Activated CD4-positive, alpha-beta memory T cell treated with anti-CD3 and anti-CD28 coated beads for 36 hours (primary cell): ENCODE results near the gene LYSET. TPM values are rescaled to one million over a fixed set of nuclear protein-coding genes. Genes with fewer than 3 reads are reported as not detected.
A peak's percentile ranks its signal among the peaks of the same experiment; 100 is the strongest.
"Not testable (repeated sequence)": the region's sequence is repeated elsewhere in the genome, so short reads cannot be mapped to it uniquely, and the experiment has no call there.

Source experiments
- CTCF ChIA-PET: fragments of 350-600 bp; sonication (Branson Sonifier 250); formaldehyde crosslinking; loops from one replicate; lab custom pipeline; 2021; ENCODE audit warnings: antibody characterized with exemption, inconsistent platforms; lab: Charles Lee
- POLR2A ChIA-PET: fragments of 350-600 bp; sonication (Branson Sonifier 250); formaldehyde crosslinking; loops from one replicate; lab custom pipeline; 2021; ENCODE audit warnings: antibody characterized with exemption; lab: Charles Lee
- DNase-seq: peaks from one replicate; pipeline ENCODE4 v3.0.0-alpha.2; 2020
- H3K27ac Mint-ChIP-seq: one replicate; pipeline ENCODE4 v1.8.0; 2021; ENCODE audit warnings: mixed read lengths
- H3K27me3 Mint-ChIP-seq: one replicate; pipeline ENCODE4 v1.8.0; 2021; ENCODE audit warnings: mixed read lengths
- H3K36me3 Mint-ChIP-seq: one replicate; pipeline ENCODE4 v1.8.0; 2021; ENCODE audit warnings: mixed read lengths
- H3K4me1 Mint-ChIP-seq: one replicate; pipeline ENCODE4 v1.8.0; 2021; ENCODE audit warnings: low read depth, mixed read lengths
- H3K4me3 Mint-ChIP-seq: one replicate; pipeline ENCODE4 v1.8.0; 2021; ENCODE audit warnings: mild to moderate bottlenecking, mixed read lengths
- H3K9me3 Mint-ChIP-seq: one replicate; pipeline ENCODE4 v1.8.0; 2021; ENCODE audit warnings: mixed read lengths
- intact Hi-C: fragments of 100-400 bp; cut with micrococcal nuclease; formaldehyde crosslinking; loops from one replicate; pipeline ENCODE4 v1.15.1; 2023
- total RNA-seq, 2 experiments: library from RNA; stranded (reverse); gene quantifications; one replicate each; pipeline ENCODE4 v1.2.3, GENCODE V29; 2021

The LYSET gene
- total RNA-seq, 2 experiments from 2014 or later = 12.0 to 12.4 TPM

GRCh38 chr14:93171376-93171775 is 13.7 kb upstream of the LYSET start:
- Mint-ChIP-seq H3K4me1 (no peaks in the 10 kb centered on the region), H3K27me3 (no peaks in the 10 kb centered on the region), H3K27ac (no peak overlapping the region), H3K36me3 (no peaks in the 10 kb centered on the region), H3K9me3 (no peaks in the 10 kb centered on the region), H3K4me3 (no peak overlapping the region)
- CTCF ChIA-PET = no interaction called here
- intact Hi-C loops = no loop called here
- POLR2A ChIA-PET = no interaction called here
- DNase-seq = no peak

- DNase-seq = peak; percentile 43
- POLR2A ChIA-PET = interaction anchor here (1.2 kb wide), 1 partner anchor 11 kb away, joined by 4 read pairs; the partner anchor contains the start of genes LYSET and MOAP1
- H3K4me3 Mint-ChIP-seq = no peak overlapping the region
- no peaks in the 10 kb centered on the region for H3K27me3 Mint-ChIP-seq
- no peak overlapping the region for H3K27ac Mint-ChIP-seq
- CTCF ChIA-PET = interaction anchor here (0.8 to 2.9 kb wide), 2 partner anchors 61 to 222 kb away, joined by 3 to 18 read pairs; no protein-coding TSS in a partner anchor
- intact Hi-C loops = no loop called here
- H3K36me3 Mint-ChIP-seq = no peaks in the 10 kb centered on the region
- no peaks in the 10 kb centered on the region for H3K4me1 Mint-ChIP-seq
- H3K9me3 Mint-ChIP-seq = no peaks in the 10 kb centered on the region
These were observed 11.1 kb upstream of the LYSET start for GRCh38 chr14:93173943-93174395.

DNA sequence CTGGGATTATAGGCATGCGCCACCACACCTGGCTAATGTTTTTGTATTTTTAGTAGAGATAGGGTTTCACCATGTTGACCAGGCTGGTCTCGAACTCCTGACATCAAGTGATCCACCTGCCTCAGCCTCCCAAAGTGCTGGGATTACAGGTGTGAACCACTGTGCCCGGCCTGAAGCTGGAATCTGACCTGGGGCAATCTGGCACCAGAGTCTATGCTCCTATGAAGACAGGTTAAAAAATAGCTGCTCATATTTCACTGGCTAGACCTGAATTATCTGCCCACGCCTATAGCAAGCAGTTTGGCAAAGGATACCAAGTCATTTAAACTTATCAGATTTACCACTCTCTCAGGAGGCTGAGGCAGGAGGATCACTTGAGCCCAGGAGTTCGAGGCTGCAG is 10.4 kb upstream of the LYSET start:
- CTCF ChIA-PET = interaction anchor here (0.8 to 2.9 kb wide), 3 partner anchors 35 to 223 kb away, joined by 3 to 18 read pairs (median 3); no protein-coding TSS in a partner anchor
- H3K36me3 Mint-ChIP-seq, intact Hi-C loops, H3K4me1 Mint-ChIP-seq, H3K4me3 Mint-ChIP-seq, H3K9me3 Mint-ChIP-seq, DNase-seq, H3K27ac Mint-ChIP-seq, H3K27me3 Mint-ChIP-seq, POLR2A ChIA-PET: not testable (repeated sequence)

GRCh38 chr14:93175492-93175891 is 9.6 kb upstream of the LYSET start:
- no peaks in the 10 kb centered on the region for H3K4me1 Mint-ChIP-seq
- DNase-seq = no peak
- H3K27me3 Mint-ChIP-seq = no peaks in the 10 kb centered on the region
- no peak overlapping the region for H3K27ac Mint-ChIP-seq
- POLR2A ChIA-PET = no interaction called here
- intact Hi-C loops = no loop called here
- H3K36me3 Mint-ChIP-seq = no peaks in the 10 kb centered on the region
- H3K4me3 Mint-ChIP-seq = no peak overlapping the region
- no peaks in the 10 kb centered on the region for H3K9me3 Mint-ChIP-seq
- CTCF ChIA-PET = interaction anchor here (0.9 to 2.9 kb wide), 5 partner anchors 9 to 63 kb away, joined by 3 to 18 read pairs (median 3); partner anchors contain the start of genes LYSET and MOAP1

DNA sequence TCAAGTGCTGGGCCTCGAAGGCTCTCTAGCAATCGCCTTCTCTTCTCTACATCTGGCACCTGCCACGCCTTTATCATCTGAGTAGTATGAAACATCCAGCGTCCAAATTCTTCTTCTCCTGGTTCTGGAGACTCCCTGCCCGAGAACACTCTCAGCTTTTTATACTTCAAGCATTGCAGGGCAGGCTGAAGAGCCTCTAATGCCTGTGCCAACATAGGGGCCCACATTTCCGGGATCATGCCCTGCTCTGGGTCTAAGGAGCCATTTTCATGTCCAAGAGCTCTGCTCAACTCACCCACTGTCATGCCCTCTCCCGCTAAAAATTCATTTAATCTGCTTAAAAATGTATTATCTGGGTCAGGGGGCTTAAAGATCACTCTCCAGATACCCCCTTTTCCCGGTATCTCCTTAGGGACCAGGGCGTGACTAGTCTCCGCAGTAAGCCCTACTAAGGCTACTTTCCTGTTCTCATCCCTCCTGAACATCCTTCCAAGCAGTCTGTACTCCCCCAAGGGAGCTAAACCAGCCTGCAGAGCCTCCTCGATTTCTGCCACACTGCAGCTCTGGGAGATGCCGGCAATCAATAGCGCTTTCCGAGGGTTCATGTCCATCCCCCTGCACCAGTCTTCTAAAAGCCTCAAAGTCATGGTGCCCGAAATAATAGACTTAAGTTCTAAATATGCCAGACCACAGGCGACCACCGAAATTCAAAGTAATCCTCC is 1.4 kb upstream of the LYSET start:
- Mint-ChIP-seq H3K27ac (peak overlapping the region; percentile 78), H3K4me1 (peaks cover 41% of the 10 kb centered on the region), H3K9me3 (no peaks in the 10 kb centered on the region), H3K27me3 (no peaks in the 10 kb centered on the region), H3K36me3 (peaks cover 18% of the 10 kb centered on the region), H3K4me3 (peak overlapping the region; percentile 87)
- DNase-seq = no peak
- CTCF ChIA-PET = interaction anchor here (0.5 to 3.2 kb wide), 6 partner anchors 14 to 849 kb away, joined by 3 to 28 read pairs (median 6); partner anchors contain the start of genes GON7 and UBR7
- POLR2A ChIA-PET = interaction anchor here (1.5 to 3.6 kb wide), 4 partner anchors 23 to 70 kb away, joined by 4 to 34 read pairs (median 11); partner anchors contain the start of genes GON7, ITPK1 and UBR7
- intact Hi-C loops = loop anchor here (1.0 kb wide), 2 partner anchors 24 to 68 kb away; partner anchors contain the start of genes GON7, ITPK1 and UBR7

- CTCF ChIA-PET = interaction anchor here (0.9 to 3.2 kb wide), 4 partner anchors 9 to 71 kb away, joined by 3 to 28 read pairs (median 15); partner anchors contain the start of genes GON7 and UBR7
- H3K9me3 Mint-ChIP-seq = no peaks in the 10 kb centered on the region
- H3K4me1 Mint-ChIP-seq = peaks cover 49% of the 10 kb centered on the region
- H3K36me3 Mint-ChIP-seq = peaks cover 18% of the 10 kb centered on the region
- POLR2A ChIA-PET = interaction anchor here (0.8 to 3.6 kb wide), 8 partner anchors 11 to 71 kb away, joined by 3 to 34 read pairs (median 4); partner anchors contain the start of genes GON7, ITPK1 and UBR7
- no peaks in the 10 kb centered on the region for H3K27me3 Mint-ChIP-seq
- DNase-seq = no peak
- H3K27ac Mint-ChIP-seq = peak overlapping the region; percentile 92
- H3K4me3 Mint-ChIP-seq = peak overlapping the region; percentile 93
- intact Hi-C loops = no loop called here
These were observed 218 bp downstream of the LYSET start for GRCh38 chr14:93185349-93185720.

DNA sequence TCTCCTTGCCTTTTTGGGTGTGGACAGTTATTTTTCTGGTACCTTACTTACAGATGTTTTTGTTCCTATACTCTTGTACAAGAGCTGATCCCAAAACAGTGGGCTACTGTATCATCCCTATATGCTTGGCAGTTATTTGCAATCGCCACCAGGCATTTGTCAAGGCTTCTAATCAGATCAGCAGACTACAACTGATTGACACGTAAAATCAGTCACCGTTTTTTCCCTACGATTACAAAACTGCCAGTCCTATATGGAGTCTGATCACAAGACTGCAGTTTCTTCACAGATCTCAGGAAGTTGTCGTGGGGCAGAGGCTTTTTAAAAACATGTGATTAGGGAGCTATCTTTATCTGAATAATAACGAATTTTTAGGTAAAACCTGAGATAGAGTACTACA is 1.3 kb downstream of the LYSET start:
- H3K4me3 Mint-ChIP-seq = peak overlapping the region; percentile 57
- no peak for DNase-seq
- intact Hi-C loops = no loop called here
- CTCF ChIA-PET = interaction anchor here (2.5 kb wide), 1 partner anchor 73 kb away, joined by 7 read pairs; no protein-coding TSS in a partner anchor
- H3K4me1 Mint-ChIP-seq = peaks cover 49% of the 10 kb centered on the region
- peak overlapping the region; percentile 62 for H3K27ac Mint-ChIP-seq
- no peaks in the 10 kb centered on the region for H3K9me3 Mint-ChIP-seq
- peaks cover 18% of the 10 kb centered on the region for H3K36me3 Mint-ChIP-seq
- H3K27me3 Mint-ChIP-seq = no peaks in the 10 kb centered on the region
- POLR2A ChIA-PET = no interaction called here

DNA sequence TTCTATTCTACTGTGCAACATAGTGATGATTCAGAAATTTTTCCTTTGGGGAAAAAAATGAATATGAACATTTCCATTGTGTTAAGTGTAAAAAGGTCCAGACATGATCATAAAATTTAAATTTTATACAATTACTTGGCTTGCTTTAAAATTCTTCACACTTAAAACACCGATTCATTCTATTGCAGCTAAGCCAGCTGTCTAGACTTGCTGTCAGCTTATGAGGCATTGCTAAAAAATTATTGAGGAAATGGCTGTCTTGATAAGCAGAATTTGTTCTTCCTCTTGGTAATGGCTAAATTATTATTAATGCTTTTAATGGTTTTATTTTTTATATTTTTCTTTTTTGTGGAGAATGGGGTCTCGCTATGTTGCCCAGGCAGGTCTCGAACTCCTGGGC is 1.8 kb downstream of the LYSET start:
- H3K9me3 Mint-ChIP-seq = no peaks in the 10 kb centered on the region
- intact Hi-C loops = no loop called here
- H3K36me3 Mint-ChIP-seq = peaks cover 15% of the 10 kb centered on the region
- DNase-seq = no peak
- ChIA-PET CTCF (interaction anchor here (2.5 kb wide), 1 partner anchor 74 kb away, joined by 7 read pairs; no protein-coding TSS in a partner anchor), POLR2A (no interaction called here)
- no peak overlapping the region for H3K4me3 Mint-ChIP-seq
- peaks cover 47% of the 10 kb centered on the region for H3K4me1 Mint-ChIP-seq
- H3K27me3 Mint-ChIP-seq = no peaks in the 10 kb centered on the region
- H3K27ac Mint-ChIP-seq = no peak overlapping the region

- H3K27ac Mint-ChIP-seq = no peak overlapping the region
- H3K4me3 Mint-ChIP-seq = no peak overlapping the region
- H3K36me3 Mint-ChIP-seq = peaks cover 3% of the 10 kb centered on the region
- no peak for DNase-seq
- POLR2A ChIA-PET = no interaction called here
- intact Hi-C loops = no loop called here
- no peaks in the 10 kb centered on the region for H3K27me3 Mint-ChIP-seq
- no peaks in the 10 kb centered on the region for H3K4me1 Mint-ChIP-seq
- no peaks in the 10 kb centered on the region for H3K9me3 Mint-ChIP-seq
- CTCF ChIA-PET = no interaction called here
These were observed 10.3 kb downstream of the LYSET start for GRCh38 chr14:93195316-93195999.

GRCh38 chr14:93199031-93199430 is 13.9 kb downstream of the LYSET start:
- no peaks in the 10 kb centered on the region for H3K9me3 Mint-ChIP-seq
- peaks cover 3% of the 10 kb centered on the region for H3K36me3 Mint-ChIP-seq
- DNase-seq = no peak
- H3K4me1 Mint-ChIP-seq = no peaks in the 10 kb centered on the region
- H3K4me3 Mint-ChIP-seq = no peak overlapping the region
- no peaks in the 10 kb centered on the region for H3K27me3 Mint-ChIP-seq
- ChIA-PET CTCF (interaction anchor here (1.0 to 1.5 kb wide), 2 partner anchors 21 to 247 kb away, joined by 3 to 4 read pairs; no protein-coding TSS in a partner anchor), POLR2A (interaction anchor here (0.6 kb wide), 1 partner anchor 14 kb away, joined by 3 read pairs; the partner anchor contains the start of genes LYSET and MOAP1)
- no peak overlapping the region for H3K27ac Mint-ChIP-seq
- intact Hi-C loops = no loop called here

DNA sequence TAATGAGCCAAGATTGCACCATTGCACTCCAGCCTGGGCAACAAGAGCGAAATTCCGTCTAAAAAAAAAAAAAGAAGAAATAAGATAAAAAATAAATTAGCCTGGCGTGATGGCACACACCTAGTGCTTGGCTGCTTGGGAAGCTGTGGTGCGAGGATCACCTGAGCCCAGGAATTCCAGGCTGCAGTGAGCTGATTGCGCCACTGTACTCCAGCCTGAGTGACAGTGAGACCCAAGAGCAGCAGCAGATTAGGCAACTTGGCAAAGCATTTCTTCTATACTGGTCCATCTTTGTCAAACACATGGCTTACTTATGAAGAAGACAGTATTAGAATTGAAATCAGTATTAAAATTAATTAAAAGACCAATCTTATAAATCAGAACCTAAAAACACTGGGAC is 15.4 kb downstream of the LYSET start:
- H3K36me3 Mint-ChIP-seq = peaks cover 5% of the 10 kb centered on the region

More for the DNA sequence above, 15.4 kb downstream of the LYSET start:
- Mint-ChIP-seq H3K4me1 (peaks cover 12% of the 10 kb centered on the region), H3K9me3 (no peaks in the 10 kb centered on the region), H3K27me3 (no peaks in the 10 kb centered on the region), H3K4me3 (no peak overlapping the region), H3K27ac (no peak overlapping the region)
- ChIA-PET POLR2A (no interaction called here), CTCF (no interaction called here)
- intact Hi-C loops = loop anchor here (10.0 kb wide), 1 partner anchor 754 kb away; no protein-coding TSS in a partner anchor
- DNase-seq = no peak
